ENCODE data around the gene MTMR2.
"Not testable (repeated sequence)": the region's sequence is repeated elsewhere in the genome, so short reads cannot be mapped to it uniquely, and the experiment has no call there.

GRCh38 chr11:95806464-95806863 is 117.4 kb downstream of the MTMR2 start:
- TF ChIP-seq CTCF (conservative IDR thresholded peaks at IDR 0.05; ENCODE audit: low read depth in 2 of 2); POLR2AphosphoS5 (IDR thresholded peaks at IDR 0.05; ENCODE audit: low read depth): not testable (repeated sequence)

Measured in GM23338 (cell line).